ENCODE data around the gene ZBTB20.
"Not testable (repeated sequence)": the region's sequence is repeated elsewhere in the genome, so short reads cannot be mapped to it uniquely, and the experiment has no call there.

ZBTB20 gene

DNA sequence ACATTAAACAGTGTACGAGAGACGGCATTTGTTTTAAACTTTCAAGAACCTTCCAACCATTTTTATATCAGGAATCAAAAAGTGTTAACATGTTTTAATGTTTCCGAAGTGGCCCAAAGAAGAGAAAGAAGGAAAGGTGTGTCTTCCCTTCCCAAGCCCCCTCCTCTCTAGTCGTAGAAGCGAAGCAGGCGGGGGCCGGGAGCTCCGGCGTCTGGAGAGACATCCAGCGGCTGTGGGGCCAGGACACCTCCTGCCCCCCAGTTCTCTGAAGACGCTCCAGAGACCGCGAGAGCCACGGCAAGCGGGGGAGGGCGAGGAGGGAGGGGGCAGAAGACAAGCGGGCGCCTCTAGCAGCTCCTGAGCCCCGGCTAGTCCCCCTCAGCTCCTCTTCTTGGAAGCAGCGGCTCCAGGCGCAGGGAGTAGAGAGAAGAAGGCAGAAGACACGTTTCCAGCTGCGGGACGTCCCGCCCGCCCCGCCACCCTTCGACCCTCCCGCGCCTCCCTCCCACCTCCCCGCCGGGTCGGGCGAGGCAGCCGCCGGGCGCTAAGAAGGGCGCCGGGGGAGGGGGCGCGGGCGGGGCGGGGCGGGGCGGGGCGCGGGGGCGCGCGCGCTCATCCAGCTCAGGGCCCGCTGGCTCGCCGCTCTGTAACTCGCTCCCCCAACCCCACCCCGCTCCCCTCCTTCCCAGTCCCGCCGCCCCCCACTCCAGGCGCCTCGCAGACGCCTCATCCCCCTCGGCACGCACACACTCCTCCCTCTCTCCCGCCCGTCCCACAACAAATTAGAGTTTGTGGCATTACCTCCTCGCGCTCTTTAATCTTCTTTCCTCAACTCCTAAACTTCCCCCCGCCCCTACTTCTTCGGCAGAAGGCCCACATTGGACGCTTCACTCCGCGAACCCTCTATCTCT is at the start of gene ZBTB20:
Gene ZBTB20, minus strand, starts transcription at position 871 of the 911 bp plus-strand sequence.
- peak; percentile 55 to 61 for DNase-seq (ENCODE audit: low read depth in 2 of 2)

DNA sequence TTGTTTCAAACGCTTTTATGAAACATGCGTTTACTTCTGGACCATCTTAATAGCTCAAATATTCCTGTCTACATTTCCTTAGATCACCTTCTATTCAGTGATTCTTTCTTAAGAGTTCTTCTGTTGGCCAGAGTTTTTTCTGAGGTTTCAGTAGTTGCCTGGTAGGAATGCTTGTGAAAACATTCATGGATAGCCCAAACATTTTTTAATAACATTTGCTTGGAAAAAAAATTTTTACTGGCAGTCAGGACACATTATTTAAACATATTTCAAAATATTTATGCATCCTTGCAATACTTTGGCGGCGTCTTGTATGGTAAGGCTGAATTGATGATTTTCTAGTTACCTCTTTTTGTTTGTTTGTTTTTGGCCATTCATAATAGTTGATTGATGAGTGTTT is 47.4 kb upstream of the ZBTB20 start:
- DNase-seq (ENCODE audit: low read depth in 2 of 2), result no peak

DNA sequence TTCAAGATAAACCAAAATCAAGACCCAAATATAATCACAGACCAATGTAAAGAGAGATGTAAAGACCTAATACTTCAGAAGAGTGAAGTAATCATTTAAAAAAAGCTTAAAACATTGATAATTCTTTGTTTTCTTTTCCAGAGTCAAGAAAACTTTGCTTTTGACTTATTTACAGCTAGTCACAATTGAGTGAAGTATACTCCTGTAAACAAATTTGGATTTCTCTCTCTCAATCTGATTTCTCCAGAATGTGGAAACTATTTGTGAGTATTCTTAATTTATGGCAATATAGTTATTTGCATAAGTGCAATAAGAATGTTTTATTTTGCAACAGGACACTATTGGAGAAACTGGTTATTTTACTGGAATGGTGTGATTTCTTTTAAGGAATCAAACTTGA is 43.7 kb upstream of the ZBTB20 start:
- DNase-seq (ENCODE audit: low read depth in 2 of 2), result no peak

DNA sequence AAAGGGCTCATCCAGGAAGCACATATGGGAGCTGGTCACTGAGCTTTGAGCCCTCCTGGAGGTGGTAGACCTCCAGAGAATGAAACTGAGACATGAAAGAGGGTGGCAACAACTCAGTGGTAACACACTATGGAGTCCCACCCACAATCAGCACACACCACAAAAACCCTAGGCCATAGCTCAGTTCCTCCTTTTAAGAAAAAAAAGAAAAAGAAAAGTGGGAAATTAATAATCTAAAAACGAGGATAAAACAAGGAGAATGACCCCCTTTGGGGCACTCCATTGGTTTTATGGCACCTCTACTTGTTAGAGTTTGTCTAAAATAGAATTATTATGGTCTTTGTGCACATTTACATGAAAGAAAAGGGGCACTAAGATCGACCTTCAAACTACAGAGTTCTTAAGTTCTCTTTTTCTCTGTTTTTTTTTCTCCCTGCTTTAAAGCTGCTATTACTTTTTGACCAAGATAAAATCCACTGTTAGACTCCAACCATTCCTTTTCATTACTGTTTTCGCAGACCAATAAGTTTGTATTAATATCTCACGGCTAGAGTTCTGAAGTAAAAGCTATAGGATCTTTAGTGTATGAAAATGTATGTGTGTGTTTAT is 40.2 kb upstream of the ZBTB20 start:
- no peak for DNase-seq (ENCODE audit: low read depth in 2 of 2)

DNA sequence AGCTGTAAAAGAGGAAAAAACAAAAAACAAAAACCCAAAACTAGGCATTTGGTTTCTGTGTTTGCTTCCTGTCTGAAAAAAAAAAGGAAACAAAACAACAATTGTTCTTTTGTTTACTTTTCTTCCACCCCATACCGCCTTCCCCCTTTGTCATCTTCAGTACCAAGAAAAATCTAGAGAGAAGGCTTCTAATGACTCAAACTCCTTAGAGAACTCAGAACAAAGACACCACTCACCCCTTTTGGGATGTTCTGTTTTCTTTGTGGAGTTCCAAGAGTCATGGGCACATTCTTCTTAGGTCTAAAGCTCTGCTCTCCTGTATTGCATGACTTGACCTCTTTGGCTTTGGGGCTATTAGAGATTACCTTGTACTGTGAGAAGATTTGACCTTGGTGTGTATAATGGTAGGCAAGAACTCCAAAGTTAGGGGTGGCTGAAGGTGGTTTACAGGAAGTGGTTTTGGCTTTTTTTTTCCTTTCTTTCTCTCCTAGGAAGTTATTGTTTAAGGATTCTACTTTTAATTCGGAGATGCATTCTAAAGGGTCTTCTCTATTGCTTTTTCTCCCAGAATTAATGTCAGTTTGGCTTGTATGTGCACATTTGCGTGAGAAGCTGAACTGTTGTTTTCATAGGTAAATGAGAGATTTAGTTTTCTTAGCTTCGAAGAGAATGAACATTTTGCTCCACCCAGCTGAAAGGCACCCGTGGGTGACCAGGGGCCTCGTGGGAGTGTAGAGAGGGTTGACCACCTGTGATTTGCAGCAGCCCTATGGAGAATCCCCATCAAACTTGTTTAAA is 39.5 kb upstream of the ZBTB20 start:
- DNase-seq (ENCODE audit: low read depth in 2 of 2), result no peak

DNA sequence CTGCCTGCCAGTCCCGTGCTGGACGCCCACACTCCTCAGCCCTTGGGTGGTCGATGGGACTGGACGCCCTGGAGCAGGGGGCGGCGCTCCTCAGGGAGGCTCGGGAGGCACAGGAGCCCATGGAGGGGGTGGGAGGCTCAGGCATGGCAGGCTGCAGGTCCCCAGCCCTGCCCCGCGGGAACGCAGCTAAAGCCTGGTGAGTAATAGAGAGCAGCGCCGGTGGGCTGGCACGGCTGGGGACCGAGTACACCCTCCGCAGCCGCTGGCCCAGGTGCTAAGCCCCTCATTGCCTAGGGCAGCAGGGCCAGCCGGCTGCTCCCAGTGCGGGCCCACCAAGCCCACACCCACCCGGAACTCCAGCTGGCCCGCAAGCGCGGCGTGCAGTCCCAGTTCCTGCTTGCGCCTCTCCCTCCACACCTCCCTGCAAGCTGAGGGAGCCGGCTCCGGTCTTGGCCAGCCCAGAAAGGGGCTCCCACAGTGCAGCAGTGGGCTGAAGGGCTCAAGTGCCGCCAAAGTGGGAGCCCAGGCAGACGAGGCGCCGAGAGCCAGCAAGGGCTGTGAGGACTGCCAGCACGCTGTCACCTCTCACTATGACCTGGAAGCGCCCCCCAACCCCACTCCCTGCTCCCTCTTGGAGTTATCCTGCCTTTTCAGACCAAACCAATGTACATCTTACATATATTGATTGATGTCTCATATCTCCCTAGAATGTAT is 37.9 kb upstream of the ZBTB20 start:
- DNase-seq (ENCODE audit: low read depth in 2 of 2), result not testable (repeated sequence)

DNA sequence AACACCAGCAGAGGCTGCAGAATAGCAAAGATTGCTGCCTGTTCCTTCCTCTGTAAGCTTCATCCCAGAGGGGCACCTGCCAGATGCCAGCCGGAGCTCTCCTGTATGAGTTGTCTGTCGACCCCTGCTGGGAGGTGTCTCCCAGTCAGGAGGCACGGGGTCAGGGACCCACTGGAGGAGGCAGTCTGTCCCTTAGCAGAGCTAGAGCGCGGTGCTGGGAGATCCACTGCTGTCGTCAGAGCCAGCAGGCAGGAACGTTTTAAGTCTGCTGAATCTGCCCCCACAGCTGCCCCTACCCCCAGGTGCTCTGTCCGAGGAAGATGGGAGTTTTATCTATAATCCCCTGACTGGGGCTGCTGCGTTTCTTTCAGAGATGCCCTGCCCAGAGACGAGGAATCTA is 31.8 kb upstream of the ZBTB20 start:
- not testable (repeated sequence) for DNase-seq (ENCODE audit: low read depth in 2 of 2)

DNA sequence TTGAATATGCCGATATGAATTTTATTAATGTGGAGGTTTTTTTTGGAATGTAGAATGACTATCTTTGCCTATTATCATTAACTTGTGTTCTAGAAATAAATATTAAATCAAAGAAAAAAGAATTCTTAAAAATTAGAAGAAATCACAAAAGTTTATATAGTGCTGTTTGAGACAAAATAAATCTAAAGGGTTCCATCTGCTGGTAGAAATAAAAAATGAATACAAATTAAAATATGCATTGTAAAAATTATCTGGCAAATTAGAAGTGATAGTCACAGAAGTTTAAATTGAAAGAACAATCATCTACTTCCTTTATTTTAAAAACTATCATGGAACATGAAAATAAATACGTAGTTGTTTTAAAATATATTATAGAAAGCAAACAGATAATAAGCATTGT is 22.7 kb upstream of the ZBTB20 start:
- no peak for DNase-seq (ENCODE audit: low read depth in 2 of 2)

DNA sequence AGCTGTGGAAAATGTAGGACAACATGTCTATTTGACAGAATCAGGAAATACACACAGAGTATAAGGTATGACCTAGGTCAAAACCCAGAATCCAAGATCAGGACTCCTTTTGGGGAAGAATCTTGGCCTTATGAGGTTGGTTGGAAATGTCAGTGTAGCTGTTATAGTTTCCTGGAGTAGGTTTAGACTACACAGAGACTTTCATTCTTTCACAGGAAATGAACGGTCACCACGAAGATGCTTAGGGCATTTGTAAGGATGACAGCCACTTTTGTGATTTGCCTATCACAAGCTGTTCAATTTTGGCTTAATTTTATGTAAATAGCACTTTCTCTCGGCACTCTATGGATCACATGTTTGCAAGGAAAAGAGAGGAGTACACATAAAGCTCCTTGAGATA is 18.6 kb upstream of the ZBTB20 start:
- DNase-seq (ENCODE audit: low read depth in 2 of 2), result no peak

DNA sequence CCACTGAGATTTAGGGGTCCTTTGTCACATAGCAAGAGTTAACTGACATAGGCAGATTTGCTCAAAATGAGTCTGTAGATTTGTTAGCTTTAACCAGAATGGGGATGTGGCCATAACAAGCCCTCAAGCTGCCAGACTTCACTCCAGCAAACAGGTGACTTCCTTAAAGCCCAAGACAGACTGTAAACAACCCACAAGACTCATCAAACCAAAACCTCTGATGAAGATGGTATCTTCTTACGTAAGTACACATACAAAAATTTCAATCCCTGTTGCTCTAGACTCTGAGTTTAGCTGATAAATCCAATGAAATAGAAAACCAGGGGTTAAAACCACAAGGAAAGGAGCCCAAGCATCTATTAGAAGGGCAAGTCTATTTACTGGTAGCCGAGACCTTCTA is 18.2 kb upstream of the ZBTB20 start:
- no peak for DNase-seq (ENCODE audit: low read depth in 2 of 2)

DNA sequence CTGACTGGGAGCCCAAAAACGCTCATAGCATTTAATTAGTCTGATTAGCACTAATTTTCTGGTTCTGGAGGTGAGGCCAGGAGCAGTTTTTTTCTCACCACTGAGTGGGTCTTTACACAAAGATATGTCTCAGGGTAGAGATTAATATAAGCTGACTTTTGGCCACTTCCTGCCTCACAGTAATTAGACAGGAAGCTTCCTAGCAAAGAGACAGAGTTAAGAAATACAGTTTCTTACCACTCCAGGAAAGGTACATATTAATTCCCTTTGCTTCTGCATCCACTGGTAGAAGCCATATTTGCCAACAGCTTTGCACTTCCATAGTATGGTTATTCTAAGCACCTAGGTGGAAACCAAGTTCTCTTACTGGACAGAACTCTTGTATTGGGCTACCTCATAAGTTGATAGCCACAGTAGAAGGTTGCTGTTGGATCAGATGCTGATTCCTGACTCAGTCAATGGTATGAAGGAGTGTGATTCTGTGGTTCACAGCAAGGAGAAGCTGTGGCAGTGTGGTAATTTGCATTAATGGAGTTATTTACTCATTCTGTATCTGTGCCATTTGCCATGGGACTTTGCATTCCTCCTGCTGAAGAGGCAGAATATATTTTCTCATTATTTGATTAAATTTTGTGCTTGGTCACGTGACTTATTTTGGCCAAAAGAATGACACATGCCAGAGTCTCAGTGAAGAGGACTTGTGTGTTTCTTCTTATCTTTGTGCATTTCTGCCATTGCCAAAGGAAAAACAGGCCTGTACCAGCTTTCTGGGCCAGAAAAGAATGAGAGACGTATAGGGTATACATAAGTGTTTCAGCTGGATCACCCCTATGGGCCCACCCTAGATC is 17.5 kb upstream of the ZBTB20 start:
- no peak for DNase-seq (ENCODE audit: low read depth in 2 of 2)

DNA sequence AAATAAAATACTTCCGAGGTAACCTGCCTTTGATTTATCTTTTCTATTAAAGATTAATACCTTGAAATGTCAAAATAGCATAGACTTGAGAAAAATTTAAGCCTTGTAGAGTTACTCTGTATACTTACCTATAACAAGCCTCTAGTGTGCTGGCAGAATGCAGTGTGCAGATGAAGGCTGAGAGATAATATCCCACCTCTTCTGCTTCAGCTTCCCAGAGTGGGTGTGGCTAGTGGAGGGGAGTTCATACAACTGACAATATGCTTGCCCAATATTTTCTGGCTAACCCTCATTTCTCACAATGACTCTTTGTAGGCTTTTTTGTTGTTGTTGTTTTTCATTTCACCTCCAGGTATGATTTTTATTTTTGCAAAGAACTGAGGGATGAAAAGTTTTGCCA is 15.7 kb upstream of the ZBTB20 start:
- no peak for DNase-seq (ENCODE audit: low read depth in 2 of 2)

DNA sequence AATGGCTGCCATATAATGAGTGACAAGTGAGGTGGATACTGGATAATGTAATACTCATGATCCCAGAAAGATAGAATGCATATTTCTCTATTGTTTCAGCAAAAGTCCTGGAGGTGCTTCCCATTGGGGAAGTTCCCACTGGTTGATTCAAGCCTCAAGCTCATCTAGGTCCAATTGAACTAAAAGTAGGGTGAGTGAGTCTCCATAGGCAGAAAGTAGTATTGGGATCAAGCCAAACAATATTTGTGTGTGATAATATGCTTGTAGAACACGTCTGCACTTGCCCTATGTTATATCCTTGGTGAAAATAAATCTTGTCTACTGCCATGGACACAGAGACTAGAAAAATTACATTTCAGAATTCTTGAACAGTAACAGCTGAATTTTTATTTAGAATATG is 14.8 kb upstream of the ZBTB20 start:
- DNase-seq (ENCODE audit: low read depth in 2 of 2), result no peak

DNA sequence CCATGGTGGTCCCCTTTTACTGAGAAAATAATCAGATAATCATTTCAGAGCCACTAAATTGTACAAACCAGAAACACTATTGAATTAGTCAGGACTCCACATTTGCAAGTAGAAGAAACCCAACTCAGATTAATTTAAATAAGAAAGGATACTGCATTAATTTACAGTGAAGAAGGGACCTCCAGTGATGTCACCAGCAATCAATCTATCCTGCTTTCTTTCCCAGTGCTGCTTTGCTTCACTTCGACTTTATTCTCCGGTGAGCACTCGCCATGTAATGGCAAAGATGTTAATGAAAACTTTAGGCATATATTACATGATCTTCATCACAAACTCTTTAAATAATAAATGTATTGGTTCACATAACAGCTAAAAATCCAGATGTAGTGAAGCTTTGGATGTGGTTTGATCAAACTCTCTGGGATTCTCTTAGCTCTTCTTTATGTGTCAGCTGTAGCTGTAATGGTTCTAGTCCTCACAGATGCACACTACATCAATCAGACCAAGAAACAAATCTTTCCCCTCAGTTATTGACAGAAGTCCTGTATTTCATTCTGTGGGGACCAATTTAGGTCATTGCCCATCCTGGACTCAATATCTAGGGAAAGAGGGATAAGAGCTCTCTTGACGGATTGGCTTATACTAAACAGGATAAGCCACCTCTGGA is 14.2 kb upstream of the ZBTB20 start:
- no peak for DNase-seq (ENCODE audit: low read depth in 2 of 2)

DNA sequence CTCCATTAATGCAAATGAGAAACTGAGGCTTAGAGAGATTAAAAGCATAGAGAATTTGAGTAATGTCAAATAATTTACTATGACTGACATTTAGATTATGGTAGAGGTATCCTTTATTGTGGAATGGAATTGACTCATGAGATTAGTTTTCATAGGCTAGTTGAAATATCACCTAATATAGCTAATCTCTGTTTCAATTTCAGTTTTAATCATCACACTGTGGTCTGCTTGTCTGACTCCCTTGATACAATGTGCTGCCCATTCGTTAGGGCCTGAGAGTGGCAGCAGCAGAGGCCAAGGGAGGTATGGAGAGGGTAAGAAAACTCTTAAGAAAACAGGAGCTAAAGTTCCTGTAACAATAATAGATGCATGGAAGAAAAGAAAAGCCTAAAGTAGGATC is 13.2 kb upstream of the ZBTB20 start:
- DNase-seq (ENCODE audit: low read depth in 2 of 2), result no peak

DNA sequence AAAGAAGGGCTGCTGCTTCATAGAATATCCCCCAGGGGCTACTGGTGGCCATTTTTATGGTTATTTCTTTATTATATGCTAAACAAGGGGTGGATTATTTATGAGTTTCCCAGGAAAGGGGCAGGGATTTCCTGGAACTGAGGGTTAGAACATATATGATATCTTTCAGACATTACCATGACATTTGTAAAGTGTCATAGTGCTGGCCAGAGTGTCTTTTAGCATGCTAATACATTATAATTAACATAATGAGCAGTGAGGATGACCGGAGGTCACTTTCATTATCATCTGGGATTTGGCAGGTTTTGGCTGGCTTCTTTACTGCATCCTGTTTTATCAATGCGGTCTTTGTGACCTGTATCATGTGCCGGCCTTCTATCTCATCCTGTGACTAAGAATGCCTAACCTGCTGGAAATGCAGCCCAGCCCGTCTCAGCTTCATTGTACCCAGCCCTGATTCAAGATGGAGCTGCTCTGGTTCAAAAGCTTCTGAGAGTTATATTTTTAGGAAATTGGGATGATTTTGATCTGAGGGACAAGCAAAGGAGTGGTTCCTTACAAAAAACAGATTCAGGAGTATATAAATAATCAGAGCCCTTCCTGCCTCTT is 9.1 kb upstream of the ZBTB20 start:
- DNase-seq (ENCODE audit: low read depth in 2 of 2), result no peak

DNA sequence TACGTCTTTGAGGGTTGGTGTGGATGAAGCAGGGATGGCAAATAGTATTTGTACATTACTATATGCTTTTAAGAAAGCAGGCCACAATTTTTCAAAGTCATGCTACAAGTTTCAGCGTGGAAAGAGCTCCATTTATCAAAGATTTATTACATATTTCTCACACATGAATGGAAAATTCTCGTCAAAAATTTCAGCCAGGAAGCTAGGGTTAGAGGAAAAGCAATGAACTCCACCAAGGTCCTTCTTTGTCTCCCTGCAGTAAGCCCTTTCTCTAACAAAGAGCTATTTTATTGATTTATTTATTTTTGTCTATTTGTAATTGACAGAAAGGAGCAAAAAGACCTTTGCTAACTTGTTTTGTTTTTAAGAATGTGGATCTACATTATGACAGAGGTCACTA is 7.5 kb upstream of the ZBTB20 start:
- no peak for DNase-seq (ENCODE audit: low read depth in 2 of 2)

DNA sequence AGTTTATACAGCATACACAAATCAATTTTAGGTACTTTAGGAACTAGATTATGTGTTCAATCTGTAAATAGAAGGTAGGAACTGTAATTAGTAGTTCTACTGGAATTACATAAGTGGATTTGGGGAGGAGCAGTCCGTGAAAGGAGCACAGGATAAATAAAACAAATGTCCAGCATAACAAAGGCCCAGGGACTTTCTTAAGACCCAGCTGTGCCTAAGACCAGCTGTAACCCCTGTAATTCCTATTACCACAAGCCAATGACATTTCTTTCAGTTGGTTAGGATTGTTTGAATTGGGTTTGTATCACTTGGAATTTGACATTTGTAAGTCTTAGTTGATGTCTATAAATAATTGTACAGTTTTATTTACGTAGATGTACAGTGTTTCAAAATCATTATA is 4.8 kb upstream of the ZBTB20 start:
- no peak for DNase-seq (ENCODE audit: low read depth in 2 of 2)

DNA sequence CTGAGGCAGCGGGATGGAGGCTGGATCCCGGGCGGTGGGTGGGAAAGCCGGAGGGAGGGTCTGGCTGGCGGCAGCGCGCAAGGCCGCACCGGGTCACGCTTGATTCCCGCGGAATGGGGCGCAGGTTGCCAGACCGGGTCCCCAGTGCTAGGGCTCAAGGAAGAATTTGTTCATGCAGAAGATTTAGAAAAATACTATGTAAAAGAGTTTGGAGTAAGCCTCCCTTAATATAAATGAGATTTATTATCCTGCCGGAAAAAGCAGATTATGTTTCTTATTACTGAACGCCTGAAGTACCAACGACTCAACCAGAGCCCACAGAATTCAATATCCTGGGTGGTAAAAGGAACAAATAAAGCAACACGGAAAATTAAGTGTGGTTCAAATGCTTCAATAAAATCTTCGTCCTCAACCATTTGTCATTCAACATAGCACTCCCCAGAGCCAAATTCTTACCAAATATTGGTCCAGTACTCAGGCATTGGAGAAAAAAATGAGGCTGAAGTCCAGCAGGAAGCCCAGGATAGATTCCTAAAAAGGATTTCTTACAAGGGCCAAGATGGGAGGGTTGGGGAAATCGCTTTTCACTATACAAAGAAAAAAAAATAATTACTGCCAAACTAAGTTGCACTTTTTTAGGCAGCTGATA is 1.2 kb upstream of the ZBTB20 start:
- DNase-seq (ENCODE audit: low read depth in 2 of 2), result no peak
